Astrocyte (in vitro differentiated cells and primary cell): ENCODE data around the gene PBX2.

Experiments used
- CTCF ChIP-seq: IDR thresholded peaks from 2 replicates; pipeline ENCODE4 v1.5.1; 2011; ENCODE audit warnings: low read depth, mild to moderate bottlenecking, inconsistent platforms, low read length, moderate library complexity; ENCODE audit not compliant: insufficient read depth
- EZH2 ChIP-seq: IDR thresholded peaks from 2 replicates; pipeline ENCODE4 v1.6.1; 2012; ENCODE audit warnings: mild to moderate bottlenecking, low read length, inconsistent platforms; ENCODE audit not compliant: insufficient read depth

GRCh38 chr6:32226434-32226833 lies 36.4 kb upstream of the PBX2 start:
- TF ChIP-seq CTCF: no peak
- TF ChIP-seq EZH2: no peak
